K562 (cell line): ENCODE results near the gene LY6G6D. TPM values are rescaled to one million over a fixed set of nuclear protein-coding genes. Genes with fewer than 3 reads are reported as not detected.
A peak's percentile ranks its signal among the peaks of the same experiment; 100 is the strongest.

Source experiments
- CHCHD3 ChIP-seq: fragments of 250-450 bp; sonication (Bioruptor Pico); IDR thresholded peaks from 2 replicates; pipeline ENCODE4 v2.1.2; 2022; ENCODE audit warnings: mild to moderate bottlenecking
- CTCF ChIP-seq, 3 experiments: IDR thresholded peaks in 2 of 3; conservative IDR thresholded peaks in 1 of 3; 2 replicates each; pipeline ENCODE4 v1.5.1; 2011 to 2012; ENCODE audit warnings: low read length in 3 of 3, mild to moderate bottlenecking in 3 of 3, control low read depth in 2 of 3, improper control_type of control experiment in 1 of 3, inconsistent platforms in 1 of 3, low read depth in 1 of 3, mixed read lengths in 1 of 3, moderate library complexity in 1 of 3; ENCODE audit not compliant: insufficient read depth in 2 of 3
- DNMT1 ChIP-seq: fragments of 450-650 bp; IDR thresholded peaks from 2 replicates; pipeline ENCODE4 v1.6.1; 2016; ENCODE audit warnings: antibody characterized with exemption, mild to moderate bottlenecking
- E2F6 ChIP-seq, 2 experiments: IDR thresholded peaks; 2 replicates each; pipeline ENCODE4 v1.6.1; 2011; ENCODE audit warnings: borderline replicate concordance in 1 of 2, control low read depth in 1 of 2, low read depth in 1 of 2, low read length in 1 of 2, mild to moderate bottlenecking in 1 of 2, mixed read lengths in 1 of 2, moderate library complexity in 1 of 2; ENCODE audit not compliant: insufficient read depth in 1 of 2, insufficient read length in 1 of 2, poor library complexity in 1 of 2, severe bottlenecking in 1 of 2; ENCODE audit errors: extremely low read depth in 1 of 2
- HLTF ChIP-seq: fragments of 450-650 bp; IDR thresholded peaks from 2 replicates; pipeline ENCODE4 v1.6.1; 2016
- MAX ChIP-seq: sonication (generic); formaldehyde crosslinking; IDR thresholded peaks from 2 replicates; pipeline ENCODE4 v1.9.0; 2022; ENCODE audit warnings: mild to moderate bottlenecking, missing genetic modification reagents
- PCBP2 ChIP-seq: fragments of 200-400 bp; formaldehyde crosslinking; IDR thresholded peaks from 2 replicates; pipeline ENCODE4 v1.6.1; 2018; ENCODE audit warnings: low read length, low read depth, mild to moderate bottlenecking, moderate library complexity; ENCODE audit not compliant: poor library complexity, severe bottlenecking
- RAD21 ChIP-seq, 2 experiments: fragments of 250-450 bp in 1 of 2; fragments of 450-650 bp in 1 of 2; sonication (Bioruptor Pico) in 1 of 2; formaldehyde crosslinking in 1 of 2; IDR thresholded peaks in 1 of 2; conservative IDR thresholded peaks in 1 of 2; 2 replicates each; pipeline versions ENCODE4 v1.4.0 to v1.8.0; 2020 to 2022; ENCODE audit warnings: mild to moderate bottlenecking in 2 of 2, moderate library complexity in 1 of 2
- RBBP5 ChIP-seq: fragments of 200-600 bp; sonication (generic); IDR thresholded peaks from 2 replicates; pipeline ENCODE4 v1.6.1; 2012; ENCODE audit warnings: borderline replicate concordance, mild to moderate bottlenecking, low read length, control low read depth, inconsistent platforms; ENCODE audit not compliant: insufficient read depth, poor library complexity, severe bottlenecking
- SMAD1 ChIP-seq: fragments of 150-350 bp; IDR thresholded peaks from 2 replicates; pipeline ENCODE4 v1.6.1; 2014; ENCODE audit warnings: low read length, low read depth; ENCODE audit not compliant: partially characterized antibody
- TEAD4 ChIP-seq, 2 experiments: sonication (generic) in 1 of 2; formaldehyde crosslinking in 1 of 2; IDR thresholded peaks; 2 replicates each; pipeline versions ENCODE4 v1.6.1 to v1.8.0; 2012 to 2022; ENCODE audit warnings: borderline replicate concordance in 1 of 2, inconsistent platforms in 1 of 2, low read length in 1 of 2, mild to moderate bottlenecking in 1 of 2, missing genetic modification reagents in 1 of 2
- TOE1 ChIP-seq, 2 experiments: fragments of 450-650 bp in 1 of 2; sonication (generic) in 1 of 2; formaldehyde crosslinking in 1 of 2; IDR thresholded peaks; 2 replicates each; pipeline versions ENCODE4 v1.7.1 to v1.8.0; 2016 to 2022; ENCODE audit warnings: borderline replicate concordance in 2 of 2, mild to moderate bottlenecking in 2 of 2, antibody characterized with exemption in 1 of 2, inconsistent platforms in 1 of 2, low read depth in 1 of 2, missing genetic modification reagents in 1 of 2, moderate library complexity in 1 of 2
- ZFPM2 ChIP-seq: fragments of 250-450 bp; sonication (Bioruptor Pico); IDR thresholded peaks from 2 replicates; pipeline ENCODE4 v1.5.1; 2022; ENCODE audit warnings: mild to moderate bottlenecking
- ZNF280A ChIP-seq: fragments of 450-650 bp; IDR thresholded peaks from 2 replicates; pipeline ENCODE4 v1.6.1; 2018; ENCODE audit warnings: mild to moderate bottlenecking, low read depth; ENCODE audit not compliant: partially characterized antibody
- ZNF592 ChIP-seq: fragments of 450-650 bp; IDR thresholded peaks from 2 replicates; pipeline ENCODE4 v1.6.1; 2017; ENCODE audit warnings: antibody characterized with exemption, mild to moderate bottlenecking
- ZNF780A ChIP-seq: fragments of 250-450 bp; sonication (Bioruptor Pico); IDR thresholded peaks from 2 replicates; pipeline ENCODE4 v1.5.0; 2021; ENCODE audit warnings: mild to moderate bottlenecking
- polyA plus RNA-seq, 8 experiments: library from polyadenylated mRNA; depleted of rRNA in 4 of 8; stranded (reverse) in 5 of 8; unstranded in 3 of 8; fragments of >200 nt; fragmentation: Nextera tagmentation in 2 of 8; fragmentation: Illumina TruSeq in 1 of 8; extraction: Ambion mirVana in 2 of 8; extraction: Trizol in 1 of 8; gene quantifications; 2 replicates each; pipeline versions ENCODE4 v1.2.1 to v1.2.3, GENCODE V29; 2011 to 2014; ENCODE audit warnings: inconsistent platforms in 1 of 8, missing spikeins in 1 of 8
- total RNA-seq, 7 experiments: library from RNA; depleted of rRNA in 6 of 7; stranded (reverse); fragments of >200 nt in 6 of 7; fragmentation: Illumina TruSeq in 2 of 7; extraction: Trizol in 2 of 7; gene quantifications; 2 replicates each; pipeline versions ENCODE4 v1.2.1 to v1.2.3, GENCODE V29; 2011 to 2021; ENCODE audit warnings: low replicate concordance in 1 of 7

The LY6G6D gene
- total and polyA plus RNA-seq, 9 of the 15 experiments (the other 6 are each of a cell fraction or from before 2014, with no cell fraction given) = 0.30 to 0.38 TPM; not detected in 7

- peak; percentile 57 for TF ChIP-seq TOE1 (IDR thresholded peaks at IDR 0.05; ENCODE audit: borderline replicate concordance)
- no peak for TF ChIP-seq TOE1 (CRISPR knock-in tag; IDR thresholded peaks at IDR 0.05; ENCODE audit: borderline replicate concordance, low read depth)
- TF ChIP-seq RBBP5 = no peak
- TF ChIP-seq CHCHD3 (CRISPR knock-in tag) = no peak
- peak; percentile 70 for TF ChIP-seq HLTF
- no peak for TF ChIP-seq DNMT1
- TF ChIP-seq ZNF592 = peak; percentile 74; the same call in 1 of the 2 replicates
- TF ChIP-seq SMAD1 = no peak
- no peak for TF ChIP-seq ZFPM2
- no peak for TF ChIP-seq TEAD4 (IDR thresholded peaks at IDR 0.05; ENCODE audit: low read length)
- no peak for TF ChIP-seq TEAD4 (CRISPR knock-in tag; IDR thresholded peaks at IDR 0.05; ENCODE audit: borderline replicate concordance)
- no peak for TF ChIP-seq ZNF280A
- no peak for TF ChIP-seq PCBP2
- peak in 1 of 2 experiments; percentile 10 for TF ChIP-seq E2F6 (IDR thresholded peaks at IDR 0.05; ENCODE audit: borderline replicate concordance in 1 of 2, extremely low read depth in 1 of 2, insufficient read depth in 1 of 2, insufficient read length in 1 of 2, low read depth in 1 of 2, low read length in 1 of 2, poor library complexity in 1 of 2, severe bottlenecking in 1 of 2)
- TF ChIP-seq MAX (CRISPR knock-in tag) = 0 out of 2 replicates have a peak, but pooled peaks have one; percentile 30
- TF ChIP-seq ZNF780A (CRISPR knock-in tag) = no peak
- TF ChIP-seq CTCF (IDR thresholded peaks at IDR 0.05 in 2 of 3, conservative IDR thresholded peaks at IDR 0.05 in 1 of 3; ENCODE audit: insufficient read depth in 2 of 3, low read depth in 1 of 3, low read length in 3 of 3) = 0 out of 6 replicates have a peak, but pooled peaks of 1 of the 3 experiments have one; percentile 10
- peak in 1 of 2 experiments; percentile 8; a peak in 2 of 4 replicates for TF ChIP-seq RAD21 (CRISPR knock-in tag; conservative IDR thresholded peaks at IDR 0.05 in 1 of 2, IDR thresholded peaks at IDR 0.05 in 1 of 2)
Measured at GRCh38 chr6:31686483-31686882, 28.7 kb upstream of the LY6G6D start (continued).
